ENCODE data around the gene DCANP1.

DCANP1 gene

DNA sequence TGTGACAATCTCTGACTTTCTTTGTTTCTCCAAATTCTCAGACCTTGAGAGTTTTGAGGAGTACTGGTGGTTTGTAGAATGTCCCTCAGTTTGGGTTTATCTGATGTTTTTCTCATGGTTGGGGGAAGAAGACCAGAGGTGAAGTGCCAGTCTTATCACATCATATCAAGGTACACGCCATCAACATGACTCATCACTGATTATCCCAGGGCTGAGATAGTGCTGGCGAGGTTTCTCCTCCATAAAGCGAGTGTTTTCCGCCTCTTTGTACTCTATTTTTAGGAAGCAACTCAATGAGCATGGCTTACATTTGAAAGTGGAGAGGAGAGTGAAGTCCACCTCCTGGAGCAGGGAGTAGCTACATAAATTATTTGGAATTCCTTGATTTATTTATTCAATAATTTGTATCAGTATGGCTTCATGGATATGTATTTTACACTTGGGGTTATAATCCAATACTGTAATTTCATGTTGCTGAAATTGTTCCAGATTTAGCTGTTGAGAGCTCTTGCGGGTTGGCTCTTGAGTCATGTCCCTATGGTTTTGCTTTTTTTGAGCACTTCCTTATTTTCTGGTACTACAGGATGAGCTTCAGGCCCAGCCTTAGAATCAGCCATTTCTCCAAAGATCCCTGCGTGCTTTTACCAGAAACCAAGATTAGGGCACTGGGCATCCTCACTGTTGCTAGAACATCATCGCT is 23.9 kb downstream of the DCANP1 start:
- DNase-seq (ENCODE audit: low read depth): no peak

GRCh38 chr5:135422419-135422818 is 24.7 kb downstream of the DCANP1 start:
- DNase-seq (ENCODE audit: low read depth): no peak

GRCh38 chr5:135417083-135417482 is 30.1 kb downstream of the DCANP1 start:
- DNase-seq (ENCODE audit: low read depth): no peak

DNA sequence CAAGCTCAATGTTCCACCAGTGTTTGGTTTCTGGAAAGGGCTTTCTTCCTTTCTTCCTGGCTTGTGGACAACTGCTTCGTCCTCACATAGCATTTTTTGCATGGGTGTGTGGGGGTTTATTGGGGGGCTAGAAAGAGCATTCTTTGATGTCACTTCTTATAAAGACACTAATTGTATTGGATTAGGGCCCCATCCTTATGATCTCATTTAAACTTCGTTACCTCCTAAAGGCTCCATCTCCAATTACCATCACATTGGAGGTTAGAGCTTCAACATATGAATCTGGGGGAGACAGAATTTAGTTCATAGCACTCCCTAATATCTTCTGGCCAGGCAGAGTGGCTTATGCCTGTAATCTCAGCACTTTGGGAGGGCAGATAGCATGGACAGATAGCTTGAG is 42.1 kb downstream of the DCANP1 start:
- DNase-seq (ENCODE audit: low read depth): no peak

DNA sequence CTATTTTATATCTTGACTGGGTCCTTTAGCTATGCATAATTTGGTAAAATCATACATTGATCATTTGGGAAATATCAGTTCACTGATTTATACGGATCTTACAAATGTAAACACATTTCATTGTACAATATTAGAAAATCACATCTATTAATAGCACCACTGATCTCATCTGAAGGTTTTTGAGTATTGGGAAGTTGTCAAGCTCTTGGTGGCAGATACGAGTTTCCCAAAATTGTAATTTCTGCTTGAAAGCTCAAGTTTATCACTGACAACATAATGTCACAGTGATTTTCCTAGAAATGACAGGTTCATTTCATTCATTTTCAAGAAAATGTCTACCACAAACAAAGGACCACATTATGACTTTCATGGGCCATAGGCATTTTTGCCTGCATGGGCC is 45.1 kb downstream of the DCANP1 start:
- no peak for DNase-seq (ENCODE audit: low read depth)

DNA sequence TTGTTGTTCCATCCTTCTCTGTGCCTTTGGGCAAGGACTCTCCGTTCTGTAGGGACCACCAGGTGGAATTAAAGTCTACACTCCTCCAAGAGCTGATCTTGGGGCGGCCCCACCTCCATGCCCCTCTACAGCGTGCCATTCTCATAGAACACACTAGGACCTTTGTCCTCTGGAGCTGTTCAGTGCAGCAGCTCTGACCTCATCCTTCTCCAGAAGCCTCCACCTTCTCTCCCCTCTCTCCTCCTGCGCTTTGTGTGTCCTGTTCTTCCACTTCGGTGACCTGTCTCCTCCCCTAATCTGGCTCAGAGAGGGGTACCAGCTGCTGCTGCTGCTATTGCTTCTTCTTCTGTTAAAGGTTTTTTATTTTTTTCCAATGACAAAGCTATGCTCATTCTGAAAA is 46.3 kb downstream of the DCANP1 start:
- DNase-seq (ENCODE audit: low read depth): no peak

DNA sequence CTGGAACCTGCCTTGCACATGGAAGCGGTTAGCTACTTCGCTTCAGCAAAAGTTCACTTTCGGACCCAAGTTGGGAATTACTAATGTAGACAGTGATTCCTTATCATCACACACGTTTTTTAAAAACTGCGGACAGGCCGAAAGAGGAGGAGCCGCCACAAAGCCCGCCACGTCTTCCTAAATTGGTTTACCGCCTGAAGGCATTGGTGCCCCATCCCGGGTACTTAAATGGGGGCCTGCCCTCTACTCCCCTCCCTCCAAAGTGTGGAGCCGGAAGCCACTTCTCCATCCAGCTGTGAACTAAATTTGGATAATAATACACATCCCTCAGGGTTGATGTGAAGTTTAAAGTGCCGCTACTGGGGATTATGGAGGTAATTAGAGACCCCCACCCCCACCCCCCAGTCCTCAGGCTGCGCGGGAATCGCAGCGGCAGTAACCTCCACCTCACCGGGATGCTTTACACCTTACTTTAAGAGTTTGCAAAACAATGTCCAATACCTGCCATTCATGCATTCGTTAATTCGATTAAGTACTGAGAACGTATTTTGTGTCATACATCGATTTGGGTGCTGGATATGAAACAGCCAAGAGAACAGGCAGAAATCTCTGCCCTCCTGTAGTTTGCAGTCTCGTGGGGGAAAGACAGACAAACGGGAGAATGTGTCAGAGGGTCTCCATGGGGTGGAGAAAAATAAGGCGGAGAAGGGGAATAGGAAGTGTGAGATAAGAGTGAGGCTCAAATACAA is 47.2 kb downstream of the DCANP1 start:
- no peak for DNase-seq (ENCODE audit: low read depth)

DNA sequence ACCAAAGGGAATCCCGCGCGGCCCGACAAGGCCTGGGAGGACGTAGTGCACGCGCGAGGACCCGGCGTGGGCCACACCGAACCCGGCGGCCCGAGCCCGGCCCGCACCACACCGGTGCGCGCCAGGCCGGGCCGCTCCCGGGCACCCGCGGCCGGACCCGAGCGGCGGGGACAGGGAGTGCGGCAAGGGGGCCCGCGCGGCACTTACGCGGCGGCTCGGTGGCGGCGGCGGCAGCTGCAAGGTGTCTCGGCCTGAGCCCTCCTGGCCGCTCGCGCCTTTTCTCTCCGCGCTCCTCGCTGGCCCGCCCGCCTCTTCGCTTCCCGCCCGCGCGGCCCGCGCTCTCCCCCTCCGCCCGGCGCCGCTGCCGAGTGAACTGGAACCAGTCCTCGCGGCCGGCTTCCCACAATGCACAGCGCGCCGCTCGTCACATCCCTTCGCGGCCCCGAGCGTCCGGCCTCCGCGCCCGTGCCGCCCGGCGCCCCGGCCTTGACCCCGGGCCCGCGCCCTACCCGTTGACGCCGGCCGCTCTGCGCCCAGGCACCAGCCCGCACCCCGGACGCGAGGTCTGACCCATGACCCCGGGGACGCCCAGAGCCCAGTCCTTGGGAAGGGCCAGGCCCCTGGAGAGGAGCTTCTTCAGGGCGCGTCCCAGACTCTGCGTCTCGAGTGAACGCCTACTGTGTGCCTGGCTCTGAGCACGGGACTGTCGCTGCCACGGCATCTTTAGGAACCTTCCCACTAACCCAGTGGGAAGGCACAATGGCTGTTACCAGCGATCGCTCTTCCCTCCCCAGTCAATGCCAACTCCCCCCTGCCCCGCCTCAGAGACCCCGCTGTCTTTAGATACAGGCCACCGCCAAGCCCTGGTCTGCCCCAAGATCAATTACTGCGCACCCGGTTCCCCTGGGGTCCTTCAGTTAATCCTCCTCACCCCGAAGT is 48.0 kb downstream of the DCANP1 start, which contains the start of gene MACROH2A1:
Gene MACROH2A1 (minus strand): TSS at position 377 of the 939 bp plus-strand sequence. CDS start 10,138 bp downstream, outside the sequence.
- DNase-seq (ENCODE audit: low read depth): peak; percentile 58

DNA sequence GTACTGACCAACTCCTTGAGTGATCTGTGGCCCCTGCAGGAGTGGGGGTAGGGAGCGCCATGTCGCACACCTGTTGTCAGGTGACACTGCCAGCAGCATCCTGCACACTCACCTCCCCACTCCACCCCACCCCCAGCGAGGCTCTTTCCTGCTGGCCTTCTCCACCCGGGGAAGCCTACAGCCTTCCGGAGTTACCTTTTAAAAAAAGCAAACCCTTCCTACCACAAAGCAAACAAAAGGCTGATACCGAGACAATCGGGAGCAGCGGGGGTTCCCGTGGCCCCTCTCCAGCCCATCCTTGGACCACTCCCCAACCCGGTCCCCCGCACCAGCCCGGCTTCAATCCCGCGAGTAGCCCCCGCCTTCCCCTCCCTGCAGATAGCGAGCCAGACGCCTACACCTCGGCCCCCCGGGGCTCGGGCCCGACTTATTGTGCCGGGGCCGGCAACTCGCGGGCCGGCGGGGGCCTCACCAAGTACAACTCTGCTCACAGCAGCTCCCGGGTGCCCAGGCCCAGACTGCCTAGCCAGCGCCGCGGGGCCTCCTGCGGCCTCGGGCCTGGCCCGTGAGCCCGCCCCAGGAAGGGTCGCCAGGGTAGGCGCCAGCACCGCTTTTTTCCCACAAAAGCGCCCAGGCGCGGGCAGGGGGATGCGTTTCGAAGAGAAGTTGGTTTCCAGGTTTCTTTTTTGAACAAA is 48.8 kb downstream of the DCANP1 start:
- DNase-seq (ENCODE audit: low read depth): no peak

DNA sequence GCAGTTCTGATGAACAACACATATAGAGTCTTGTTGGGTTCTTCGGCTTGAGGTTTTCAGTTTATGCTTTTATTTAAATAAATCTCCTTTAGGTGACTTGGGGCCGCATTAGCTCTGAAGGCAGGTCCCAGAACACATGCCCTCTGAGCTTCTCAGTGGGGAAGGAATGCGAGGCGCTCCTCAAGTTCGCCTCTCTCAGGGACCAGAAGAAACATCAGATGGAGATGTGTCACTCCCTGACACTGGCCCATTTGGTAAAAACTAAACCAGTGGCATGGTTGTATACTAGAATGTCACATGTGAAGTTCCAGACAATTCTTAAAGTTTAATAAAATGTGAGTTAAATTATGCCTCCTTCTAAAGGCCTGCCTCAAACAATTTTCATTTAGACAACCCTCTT is 50.1 kb downstream of the DCANP1 start:
- DNase-seq (ENCODE audit: low read depth): no peak

GRCh38 chr5:135396459-135397055 is 50.6 kb downstream of the DCANP1 start:
- DNase-seq (ENCODE audit: low read depth): no peak

- no peak for DNase-seq (ENCODE audit: low read depth)
Measured at GRCh38 chr5:135395866-135396265, 51.3 kb downstream of the DCANP1 start.

DNA sequence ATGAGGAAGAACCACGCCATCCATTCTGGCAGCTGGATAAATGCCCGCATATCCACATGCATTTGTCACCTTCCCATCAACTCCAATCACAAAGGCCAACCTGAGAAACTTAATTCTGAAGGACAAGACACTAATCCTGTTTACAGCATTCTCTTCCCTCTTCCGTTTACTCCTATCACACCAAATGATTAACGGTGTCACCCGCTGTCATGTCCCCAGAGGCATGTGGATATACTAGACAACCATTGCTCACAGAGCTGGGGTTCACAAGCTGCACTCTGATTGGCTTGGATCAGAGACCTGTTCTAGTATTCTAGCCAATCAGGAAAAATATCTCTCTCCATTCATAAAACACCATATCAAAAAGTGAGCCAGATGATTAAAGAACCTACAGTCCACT is 51.7 kb downstream of the DCANP1 start:
- no peak for DNase-seq (ENCODE audit: low read depth)
